T-helper 9 cell (primary cell): ENCODE measurements around the gene RPF1.
A peak's percentile ranks its signal among the peaks of the same experiment; 100 is the strongest.
"Not testable (repeated sequence)": the region's sequence is repeated elsewhere in the genome, so short reads cannot be mapped to it uniquely, and the experiment has no call there.

ENCODE experiments used
- DNase-seq: peaks from one replicate; pipeline ENCODE4 v3.0.0-alpha.2; 2020

The RPF1 gene

DNA sequence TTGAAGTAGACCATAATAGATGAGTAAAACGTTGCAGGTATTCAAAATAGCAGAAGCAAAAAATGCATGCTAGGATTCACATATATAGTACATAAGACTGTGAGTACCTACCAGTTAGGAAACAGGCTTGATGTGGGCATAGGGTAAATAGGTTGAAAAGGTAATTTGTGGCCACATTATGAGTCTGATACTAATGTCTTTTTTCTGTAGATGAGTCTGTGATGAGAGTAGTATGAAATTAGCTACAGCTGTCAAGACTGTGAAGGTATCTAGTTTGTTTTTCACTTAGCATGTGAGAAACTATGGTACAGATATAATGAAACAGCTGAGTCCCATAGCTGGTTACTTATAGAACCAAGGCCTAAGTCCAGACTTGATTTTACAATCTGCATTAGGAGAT, 14.7 kb downstream of the RPF1 start:
- no peak for DNase-seq

DNA sequence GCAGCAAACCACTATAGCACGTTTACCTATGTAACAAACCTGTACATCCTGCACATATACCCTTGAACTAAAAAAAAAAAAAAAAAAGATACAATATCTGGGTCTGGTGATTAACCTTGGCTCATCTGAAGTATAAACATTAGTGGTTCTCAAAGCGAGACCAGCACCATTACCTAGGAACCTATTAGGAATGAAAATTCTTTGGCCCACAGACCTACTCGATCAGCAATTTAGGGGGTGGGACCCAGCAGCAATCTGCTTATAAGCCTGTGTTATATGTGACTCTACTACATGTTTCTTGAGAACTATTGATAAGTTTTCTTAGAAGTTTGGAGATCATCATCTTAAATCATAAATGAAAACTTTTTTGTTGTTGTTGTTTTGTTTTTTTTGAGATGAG, 17.4 kb downstream of the RPF1 start:
- no peak for DNase-seq

DNA sequence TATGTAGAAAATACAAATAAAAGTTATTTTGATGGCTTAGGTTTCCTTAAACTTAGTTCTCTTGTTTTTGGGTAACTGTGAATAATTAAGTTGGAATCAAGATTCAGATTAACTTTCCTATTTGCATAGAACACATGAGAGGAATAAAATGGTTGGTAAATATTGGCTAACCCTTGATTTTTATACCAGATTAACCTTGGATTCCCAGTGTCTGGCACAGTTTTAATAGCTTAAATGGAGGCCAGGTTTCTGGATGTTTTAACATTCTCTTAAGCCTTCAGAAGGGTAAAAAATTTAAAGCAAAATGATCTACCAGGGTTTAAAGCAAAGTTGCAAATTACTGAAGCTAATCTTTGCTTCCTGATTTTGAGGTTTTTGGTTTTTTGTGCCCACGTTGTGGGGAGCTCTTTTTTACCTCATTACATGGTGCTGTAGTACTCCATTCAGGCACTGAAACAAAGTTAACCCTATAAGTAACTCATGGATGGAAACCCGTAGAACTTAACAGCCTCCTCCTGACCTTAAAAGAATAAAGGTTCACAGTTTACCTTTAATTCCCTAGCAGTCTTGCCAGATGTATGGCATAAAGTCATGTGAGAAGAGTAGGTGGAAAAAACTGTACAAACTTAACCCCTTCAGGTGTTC, 18.7 kb downstream of the RPF1 start:
- no peak for DNase-seq

DNA sequence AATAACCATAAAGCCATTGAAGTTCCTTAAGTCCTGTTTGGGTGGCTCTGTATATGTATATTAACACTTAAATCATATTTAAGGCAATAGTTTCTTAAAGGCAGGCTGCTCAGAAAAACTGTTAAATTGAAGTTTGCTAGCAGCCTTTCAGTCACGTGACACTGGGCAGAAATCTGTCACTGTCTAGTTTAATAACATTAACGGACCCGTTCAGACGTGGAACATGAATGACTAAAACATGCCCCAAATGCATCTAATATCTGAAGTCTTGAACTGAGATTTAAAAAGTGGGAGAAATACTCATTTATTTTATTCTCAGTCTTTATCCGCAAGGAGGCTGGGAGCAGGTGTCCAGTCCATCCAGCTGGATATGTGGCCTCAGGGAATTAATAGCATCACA, 23.9 kb downstream of the RPF1 start:
- no peak for DNase-seq

DNA sequence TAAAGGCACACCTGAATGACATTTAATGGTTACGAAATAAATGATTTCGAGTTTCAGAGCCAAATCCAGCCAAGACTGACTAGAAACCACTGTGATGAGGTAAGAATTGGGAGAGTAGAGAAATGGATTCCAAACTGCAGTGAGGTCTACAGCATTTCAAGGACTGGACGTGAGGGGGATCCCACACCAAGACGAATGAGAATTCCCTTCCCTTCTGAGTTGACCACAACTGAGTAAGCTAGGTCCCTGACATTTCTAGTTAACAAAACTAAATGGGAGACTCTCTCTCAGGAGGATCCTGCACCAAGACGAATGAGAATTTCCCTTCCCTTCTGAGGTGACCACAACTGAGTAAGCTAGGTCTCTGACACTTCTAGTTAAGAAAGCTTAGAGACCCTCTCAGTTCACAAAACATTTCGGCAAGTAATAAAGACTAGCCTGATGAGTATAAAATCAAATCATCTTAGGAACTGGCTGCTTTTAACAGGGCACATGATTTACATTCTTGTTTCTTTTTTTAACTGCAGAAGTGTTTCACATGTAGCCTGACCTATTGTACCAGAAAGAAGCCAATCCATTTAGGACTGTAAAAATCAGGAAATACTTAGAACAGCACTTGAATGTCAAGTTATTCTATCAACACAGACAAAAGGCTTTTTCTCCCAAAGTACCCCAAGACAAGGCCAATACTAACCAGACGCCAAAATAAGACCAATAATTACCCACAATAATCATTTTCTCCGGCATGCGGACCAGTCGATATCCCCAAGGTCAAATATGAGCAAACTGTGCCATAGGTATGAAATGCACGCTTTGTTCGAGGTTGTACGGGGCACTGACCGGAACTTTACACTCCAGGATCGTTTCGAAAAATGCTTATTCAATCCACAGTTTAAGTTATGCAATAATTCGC, 25.8 kb downstream of the RPF1 start:
- no peak for DNase-seq

DNA sequence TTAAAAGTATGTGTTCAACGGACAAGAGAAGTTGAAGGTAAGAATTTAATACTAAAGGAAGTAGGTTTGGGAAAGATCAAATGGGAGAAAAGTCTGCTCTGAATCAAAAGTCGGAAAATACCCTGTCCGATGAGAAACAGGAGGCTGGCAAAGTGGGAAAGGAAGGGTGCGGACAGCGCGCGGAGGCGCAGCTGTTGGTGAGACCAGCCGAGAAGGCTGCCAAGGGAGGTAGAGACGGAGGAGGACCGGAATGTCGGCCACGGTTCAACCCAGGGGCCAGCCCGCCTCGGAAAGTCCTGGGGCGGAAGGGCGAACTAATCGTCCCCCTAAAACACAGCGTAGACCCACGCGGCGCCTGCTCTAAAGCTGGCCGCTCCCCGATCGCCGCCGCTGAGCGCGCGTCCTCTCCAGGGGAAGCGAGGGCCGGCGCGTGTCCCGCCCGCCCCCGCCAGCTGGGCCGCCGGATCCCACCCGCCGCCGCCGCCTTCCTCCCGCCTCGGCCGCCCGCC, 26.5 kb downstream of the RPF1 start:
- no peak for DNase-seq

DNA sequence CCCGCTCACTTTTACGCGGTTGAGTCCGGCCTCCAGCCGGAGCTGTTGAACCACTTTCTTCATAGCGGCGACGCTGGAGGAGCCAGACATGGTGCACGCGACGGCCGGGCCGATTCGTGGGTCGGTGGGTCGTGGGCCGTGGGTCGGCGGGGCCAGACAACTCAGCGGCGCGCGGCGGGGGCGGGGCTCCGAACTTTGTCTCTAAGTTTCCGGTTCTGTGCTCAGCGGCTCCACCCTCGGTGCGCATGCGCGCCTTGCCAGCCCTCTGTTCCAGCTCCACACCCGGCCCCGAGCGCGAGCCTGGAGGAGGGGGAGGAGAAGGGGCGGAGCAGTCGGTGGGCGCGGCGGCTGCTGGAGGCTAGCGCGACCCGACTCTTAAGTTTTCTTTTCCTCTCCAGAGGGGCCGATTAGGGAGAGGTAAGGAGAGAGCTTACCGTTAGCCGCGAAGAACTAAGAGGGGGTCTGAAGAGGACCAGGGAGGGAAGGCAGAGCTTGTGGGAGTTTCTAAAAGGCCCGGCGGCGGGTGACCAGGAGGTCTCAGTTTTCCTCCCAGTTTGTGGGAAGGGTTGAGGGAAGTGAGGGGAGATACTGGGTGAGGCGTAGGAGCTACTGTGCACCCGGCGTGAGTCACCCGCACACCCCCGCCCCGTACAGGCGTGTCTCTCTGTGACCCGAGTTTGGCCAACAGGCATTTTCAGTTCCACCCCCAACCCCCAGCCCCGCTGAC, 27.1 kb downstream of the RPF1 start, which contains the start of the genes GNG5 and SPATA1:
Gene GNG5 (minus strand): TSS at position 580 of the 727 bp plus-strand sequence. CDS start 490 bp downstream, at position 90.
Gene SPATA1 (plus strand): TSS at position 385 of the 727 bp plus-strand sequence. CDS start 9,974 bp downstream, outside the sequence.
- peak; percentile 96 for DNase-seq

DNA sequence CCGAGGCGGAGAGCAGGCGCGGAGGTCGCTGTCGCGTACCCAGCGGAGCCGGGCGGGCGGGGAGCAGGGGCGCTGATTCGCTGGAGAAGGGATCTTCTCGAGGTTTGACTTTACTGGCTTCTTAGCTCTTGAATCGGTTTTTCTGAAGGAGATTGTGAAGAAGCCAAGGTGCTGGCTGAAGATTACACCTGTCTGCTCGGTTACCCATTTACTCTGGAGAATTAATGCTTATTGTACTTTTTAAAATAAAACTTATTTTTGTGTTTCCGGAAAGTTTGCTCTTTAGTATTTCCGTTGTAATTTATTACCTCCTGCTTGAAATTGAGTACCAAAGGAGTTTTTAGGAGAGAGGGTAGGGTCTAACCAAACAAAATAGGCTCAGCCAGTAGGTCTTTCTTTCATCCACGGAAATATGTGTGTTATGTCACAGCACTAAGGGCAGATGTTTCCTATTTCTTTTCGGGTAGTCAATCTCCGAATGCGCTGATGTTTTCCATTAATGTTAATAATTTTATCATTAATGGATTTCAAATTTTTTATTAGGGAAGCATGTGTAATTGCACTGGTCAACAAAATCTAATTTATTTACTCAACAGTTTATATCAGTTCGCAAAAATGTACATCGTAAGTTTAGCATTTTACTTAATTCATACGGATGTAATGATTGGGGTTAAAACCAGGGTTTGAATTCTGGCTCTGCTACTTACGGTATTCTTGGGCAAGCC, 27.8 kb downstream of the RPF1 start:
- DNase-seq, result no peak

DNA sequence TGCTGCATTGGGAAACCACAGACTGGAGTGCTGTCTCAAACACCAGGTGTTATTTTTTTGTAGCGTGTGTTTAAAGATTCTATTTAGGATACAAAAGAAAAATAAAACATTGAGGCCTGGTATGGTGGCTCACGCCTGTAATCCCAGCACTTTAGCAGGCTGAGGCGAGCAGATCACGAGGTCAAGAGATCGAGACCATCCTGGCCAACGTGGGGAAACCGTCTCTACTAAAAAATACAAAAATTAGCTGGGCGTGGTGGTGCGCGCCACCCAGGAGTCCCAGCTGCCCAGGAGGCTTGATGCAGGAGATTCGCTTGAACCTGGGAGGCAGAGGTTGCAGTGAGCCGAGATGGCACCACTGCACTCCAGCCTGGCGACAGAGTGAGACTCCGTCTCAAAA, 28.8 kb downstream of the RPF1 start:
- not testable (repeated sequence) for DNase-seq

DNA sequence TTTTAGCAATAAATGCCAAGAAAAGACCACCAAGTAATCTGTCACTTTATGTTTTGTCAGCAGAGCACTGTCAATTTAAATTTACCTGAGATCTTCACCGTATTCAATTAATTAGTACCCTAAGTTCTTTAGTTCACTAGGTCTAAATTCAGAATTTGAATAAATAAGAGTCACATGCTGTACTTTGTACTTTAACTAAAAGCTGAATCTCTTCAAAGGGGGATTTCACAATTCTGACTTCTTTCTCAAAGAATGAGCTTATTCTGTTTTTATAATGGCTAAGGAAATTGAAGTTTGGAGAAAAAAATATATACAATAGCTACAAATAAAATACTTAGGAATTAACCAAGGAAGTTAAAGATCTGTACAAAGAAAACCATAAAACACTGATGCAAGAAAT, 29.4 kb downstream of the RPF1 start:
- DNase-seq, result no peak

DNA sequence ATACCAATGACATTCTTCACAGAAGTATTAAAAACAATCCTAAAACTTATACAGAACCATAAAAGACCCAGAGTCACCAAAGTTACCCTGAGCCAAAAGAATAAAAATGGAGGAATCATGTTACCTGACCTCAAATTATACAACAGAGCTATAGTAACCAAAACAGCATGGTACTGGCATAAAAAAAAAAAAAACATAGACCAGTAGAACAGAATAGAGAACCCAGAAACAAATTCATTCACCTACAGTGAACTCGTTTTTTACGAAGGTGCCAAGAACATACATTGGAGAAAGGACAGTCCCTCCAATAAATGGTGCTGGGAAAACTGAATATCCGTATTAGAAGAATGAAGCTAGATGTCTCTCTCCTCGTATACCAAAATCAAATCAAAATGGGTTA, 30.0 kb downstream of the RPF1 start:
- no peak for DNase-seq

DNA sequence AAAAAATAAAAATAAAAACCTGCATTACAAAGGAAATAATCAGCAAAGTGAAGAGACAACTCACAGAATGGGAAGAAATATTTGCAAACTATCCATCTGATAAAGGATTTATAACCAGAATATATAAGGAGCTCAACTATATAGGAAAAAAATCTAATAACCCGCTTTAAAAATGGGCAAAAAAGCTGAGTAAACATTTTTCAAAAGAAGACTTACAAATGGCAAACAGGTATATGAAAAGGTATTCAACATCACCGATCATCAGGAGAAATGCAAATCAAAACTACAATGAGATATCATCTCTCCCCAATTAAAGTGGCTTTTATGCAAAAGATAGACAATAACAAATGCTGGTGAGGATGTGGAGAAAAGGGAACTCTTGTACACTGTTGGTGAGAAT, 31.1 kb downstream of the RPF1 start:
- no peak for DNase-seq

DNA sequence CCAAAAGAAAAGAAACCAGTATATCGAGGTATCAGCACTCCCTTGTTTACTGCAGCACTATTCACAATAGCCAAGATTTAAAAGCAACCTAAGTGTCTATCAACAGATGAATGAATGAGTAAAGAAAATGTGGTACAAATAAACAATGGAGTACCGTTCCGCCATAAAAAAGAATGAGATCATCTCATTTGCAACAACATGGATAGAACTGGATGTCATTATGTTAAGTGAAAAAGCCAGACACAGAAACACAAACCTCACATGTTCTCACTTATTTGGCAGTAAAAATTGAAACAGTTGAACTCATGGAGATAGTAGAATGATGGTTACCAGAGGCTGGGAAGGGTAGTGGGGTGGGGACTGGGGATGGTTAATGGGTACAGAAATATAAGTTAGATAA, 31.6 kb downstream of the RPF1 start:
- no peak for DNase-seq

DNA sequence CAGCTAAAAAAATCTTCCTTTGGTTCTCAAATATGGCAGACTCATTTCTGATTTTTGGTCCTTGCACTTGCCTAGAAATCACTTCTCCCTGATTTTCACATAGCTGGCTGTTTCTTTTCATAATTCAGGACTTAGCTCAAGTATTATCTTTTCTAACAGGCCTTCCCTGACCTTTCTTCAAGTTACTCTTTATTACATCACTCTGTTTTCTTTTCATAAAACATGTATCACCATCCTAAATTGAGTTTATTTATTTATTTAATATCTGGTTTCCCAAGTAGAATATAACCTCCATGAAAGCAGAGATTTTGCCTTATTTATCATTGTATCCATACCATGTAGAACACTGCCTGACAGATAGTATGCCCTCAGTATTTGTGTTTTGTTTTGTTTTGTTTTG, 45.5 kb downstream of the RPF1 start:
- no peak for DNase-seq

DNA sequence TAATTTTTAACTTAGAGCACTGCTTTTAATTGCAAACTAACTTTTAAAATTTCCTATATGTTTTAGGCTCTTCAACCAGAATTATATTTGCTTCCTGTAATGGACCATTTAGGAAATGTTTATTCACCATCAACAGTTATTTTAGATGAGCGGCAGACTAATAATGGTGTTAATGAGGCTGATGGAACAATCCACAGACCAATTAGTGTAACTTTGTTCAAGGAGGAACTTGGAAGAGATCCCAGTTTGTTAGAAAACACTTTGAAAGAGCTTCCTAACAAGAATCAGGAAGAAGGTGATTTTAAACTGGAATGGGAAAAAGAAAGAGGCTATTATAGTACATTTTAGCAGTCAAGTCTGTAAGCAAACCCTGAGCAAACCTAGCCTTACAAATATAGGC, 46.7 kb downstream of the RPF1 start:
- no peak for DNase-seq

DNA sequence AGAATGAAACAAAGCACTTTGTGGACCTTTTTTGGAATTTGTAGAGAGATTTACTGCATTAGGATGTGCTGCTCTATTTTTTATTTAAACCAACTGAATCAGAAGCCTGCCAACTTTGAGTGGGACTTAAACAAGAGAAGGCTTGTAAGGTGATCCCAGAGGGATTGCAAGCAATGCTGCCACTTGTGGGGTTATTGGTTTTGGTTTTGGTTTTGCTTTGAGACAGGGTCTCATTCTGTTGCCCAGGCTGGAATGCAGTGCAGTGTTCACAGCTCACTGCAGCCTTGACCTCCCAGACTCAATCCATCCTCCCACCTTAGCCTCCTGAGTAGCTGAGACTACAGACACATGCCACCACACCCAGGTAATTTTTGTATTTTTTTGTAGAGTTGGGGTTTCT, 59.5 kb downstream of the RPF1 start:
- DNase-seq, result no peak

DNA sequence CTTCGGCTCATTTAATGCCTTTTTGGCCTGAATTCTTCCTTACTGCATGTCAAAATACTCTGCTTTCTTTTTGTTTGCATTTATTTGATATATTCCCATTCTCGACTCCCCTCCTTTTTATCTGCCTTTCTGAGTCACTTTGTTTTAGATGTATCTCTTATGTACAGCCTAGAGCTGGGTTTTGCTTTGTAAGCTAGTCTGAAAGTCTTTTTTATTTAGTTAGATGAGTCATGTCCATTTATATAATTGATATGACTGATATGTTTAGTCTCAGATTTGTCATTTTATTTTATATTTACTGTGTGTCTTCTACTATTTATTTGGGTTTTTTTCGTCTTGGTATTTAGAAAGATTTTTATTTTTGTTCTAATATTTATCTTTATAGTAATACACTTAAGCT, 60.9 kb downstream of the RPF1 start:
- DNase-seq, result no peak

DNA sequence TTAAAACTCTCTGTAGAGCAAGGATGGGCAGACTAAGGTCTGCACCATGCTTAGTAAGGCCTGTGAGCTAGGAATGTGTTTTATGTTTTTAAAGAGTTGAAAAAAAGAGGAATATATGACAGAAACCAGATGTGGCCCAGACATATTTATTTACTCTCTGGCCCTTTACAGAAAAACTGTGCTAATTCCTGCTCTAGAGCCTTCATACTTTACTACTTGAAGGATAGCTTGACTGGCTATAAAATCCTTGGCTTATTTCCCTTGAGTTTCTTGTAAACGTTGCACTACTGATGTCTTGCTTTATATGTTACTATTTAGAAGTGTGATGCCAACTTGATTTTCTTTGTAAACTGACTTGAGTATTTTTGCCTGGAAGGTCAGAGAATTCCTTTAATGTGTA, 61.7 kb downstream of the RPF1 start:
- no peak for DNase-seq

DNA sequence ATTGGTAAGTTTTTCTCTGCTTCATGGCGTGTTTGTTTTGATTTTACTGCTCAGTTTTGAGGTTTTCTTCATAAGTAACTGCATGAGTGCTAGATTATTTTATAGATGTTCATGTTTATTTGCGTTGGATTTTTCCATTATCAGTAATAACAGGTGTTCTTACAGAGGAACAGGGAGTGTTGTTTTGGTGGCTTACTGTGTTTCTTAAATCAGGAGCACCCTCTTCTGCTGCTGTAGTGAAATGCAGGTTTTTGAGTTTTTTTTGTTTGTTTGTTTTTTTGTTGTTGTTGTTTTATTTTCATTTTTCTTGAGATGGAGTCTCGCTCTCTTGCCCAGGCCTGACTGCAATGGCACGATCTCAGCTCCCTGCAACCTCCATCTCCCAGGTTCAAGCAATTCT, 62.6 kb downstream of the RPF1 start:
- DNase-seq, result no peak
